ENCODE measurements around the gene AOPEP. TPM values are rescaled to one million over a fixed set of nuclear protein-coding genes. Genes with fewer than 3 reads are reported as not detected.

Gene AOPEP
- total RNA-seq, 5 donors from 2014 or later (not counting 1 experiment from before 2014, with no cell fraction given), result 10.4 to 14.8 (median 11.3) TPM

- ATAC-seq (replicated peaks in 1 of 4) (no peak), DNase-seq (no peak)
- Mint-ChIP-seq H3K36me3 (peaks cover 22% of the 10 kb centered on the region), H3K27ac (no peak overlapping the region), H3K4me3 (no peak overlapping the region), H3K27me3 (no peaks in the 10 kb centered on the region), H3K9me3 (no peaks in the 10 kb centered on the region), H3K4me1 (peaks cover 10 to 23% (median 11%) of the 10 kb centered on the region in 3 donors)
- POLR2A ChIA-PET, result no interaction called here
- Histone ChIP-seq H3K4me1 (ENCODE audit: control insufficient read depth in 1 of 2, extremely low read depth in 1 of 2, insufficient read depth in 2 of 2, low read length in 2 of 2) (no peaks in the 10 kb centered on the region), H3K36me3 (ENCODE audit: control insufficient read depth in 2 of 2, extremely low read depth in 1 of 2, insufficient read depth in 1 of 2, low read length in 1 of 2) (peaks cover 0 to 3% of the 10 kb centered on the region in 2 donors), H3K4me3 (ENCODE audit: control insufficient read depth in 1 of 2, extremely low read depth in 1 of 2, low read length in 1 of 2) (no peak overlapping the region), H3K9me3 (no peaks in the 10 kb centered on the region), H3K27me3 (replicated peaks in 1 of 2; ENCODE audit: control insufficient read depth in 2 of 2, extremely low read depth in 1 of 2, insufficient read depth in 2 of 2, low read length in 1 of 2) (no peaks in the 10 kb centered on the region), H3K27ac (ENCODE audit: low read length) (no peak overlapping the region)
- WGBS (ENCODE audit: insufficient coverage), result 100% methylated on average over 4 of the region's 5 CpGs
- CTCF ChIA-PET, result interaction anchor here in 1 of 2 donors (0.7 kb wide), 1 partner anchor 80 kb away, joined by 3 read pairs; no protein-coding TSS in a partner anchor
Observed at GRCh38 chr9:94760660-94761059, 34.2 kb downstream of the AOPEP start.

- H3K27ac ChIP-seq (ENCODE audit: low read length), result no peak overlapping the region
- peaks cover 0 to 3% of the 10 kb centered on the region in 2 donors for H3K36me3 ChIP-seq (ENCODE audit: control insufficient read depth in 2 of 2, extremely low read depth in 1 of 2, insufficient read depth in 1 of 2, low read length in 1 of 2)
- H3K36me3 Mint-ChIP-seq, result peaks cover 28% of the 10 kb centered on the region
- H3K27me3 Mint-ChIP-seq, result no peaks in the 10 kb centered on the region
- ChIA-PET CTCF (interaction anchor here in 1 of 2 donors (0.7 kb wide), 1 partner anchor 81 kb away, joined by 3 read pairs; no protein-coding TSS in a partner anchor), POLR2A (no interaction called here)
- DNase-seq, result no peak
- H3K27ac Mint-ChIP-seq, result no peak overlapping the region
- ATAC-seq (replicated peaks in 1 of 4), result no peak
- no peak overlapping the region for H3K4me3 Mint-ChIP-seq
- no peaks in the 10 kb centered on the region for H3K9me3 Mint-ChIP-seq
- no peaks in the 10 kb centered on the region for H3K4me1 ChIP-seq (ENCODE audit: control insufficient read depth in 1 of 2, extremely low read depth in 1 of 2, insufficient read depth in 2 of 2, low read length in 2 of 2)
- peaks cover 10 to 23% (median 11%) of the 10 kb centered on the region in 3 donors for H3K4me1 Mint-ChIP-seq
- no CpG with 5 or more reads among the region's 4 CpGs for WGBS (ENCODE audit: insufficient coverage)
- H3K4me3 ChIP-seq (ENCODE audit: control insufficient read depth in 1 of 2, extremely low read depth in 1 of 2, low read length in 1 of 2), result no peak overlapping the region
- no peaks in the 10 kb centered on the region for H3K9me3 ChIP-seq
- no peaks in the 10 kb centered on the region for H3K27me3 ChIP-seq (replicated peaks in 1 of 2; ENCODE audit: control insufficient read depth in 2 of 2, extremely low read depth in 1 of 2, insufficient read depth in 2 of 2, low read length in 1 of 2)
Observed at GRCh38 chr9:94761481-94761880, 35.0 kb downstream of the AOPEP start.

GRCh38 chr9:94767331-94768072, 41.0 kb downstream of the AOPEP start:
- no peak for DNase-seq
- WGBS (ENCODE audit: insufficient coverage), result 62% methylated on average over 3 of the region's 9 CpGs
- Histone ChIP-seq H3K4me3 (ENCODE audit: control insufficient read depth in 1 of 2, extremely low read depth in 1 of 2, low read length in 1 of 2) (no peak overlapping the region), H3K4me1 (ENCODE audit: control insufficient read depth in 1 of 2, extremely low read depth in 1 of 2, insufficient read depth in 2 of 2, low read length in 2 of 2) (no peaks in the 10 kb centered on the region), H3K27me3 (replicated peaks in 1 of 2; ENCODE audit: control insufficient read depth in 2 of 2, extremely low read depth in 1 of 2, insufficient read depth in 2 of 2, low read length in 1 of 2) (no peaks in the 10 kb centered on the region), H3K9me3 (no peaks in the 10 kb centered on the region), H3K36me3 (ENCODE audit: control insufficient read depth in 2 of 2, extremely low read depth in 1 of 2, insufficient read depth in 1 of 2, low read length in 1 of 2) (no peaks in the 10 kb centered on the region), H3K27ac (ENCODE audit: low read length) (no peak overlapping the region)
- POLR2A ChIA-PET, result no interaction called here
- Mint-ChIP-seq H3K4me1 (peaks cover 2 to 20% (median 3%) of the 10 kb centered on the region in 3 donors), H3K36me3 (peaks cover 29% of the 10 kb centered on the region), H3K4me3 (no peak overlapping the region), H3K27ac (no peak overlapping the region), H3K27me3 (no peaks in the 10 kb centered on the region), H3K9me3 (no peaks in the 10 kb centered on the region)
- CTCF ChIA-PET, result no interaction called here
- no peak for ATAC-seq (replicated peaks in 1 of 4)

- ChIA-PET CTCF (interaction anchor here (0.5 to 0.6 kb wide), 2 partner anchors 17 to 129 kb away, joined by 4 to 5 read pairs; no protein-coding TSS in a partner anchor), POLR2A (no interaction called here)
- H3K4me3 ChIP-seq (ENCODE audit: control insufficient read depth in 1 of 2, extremely low read depth in 1 of 2, low read length in 1 of 2), result no peak overlapping the region
- WGBS (ENCODE audit: insufficient coverage), result 100% methylated on average over 1 of the region's 3 CpGs
- DNase-seq, result no peak
- Mint-ChIP-seq H3K4me3 (no peak overlapping the region), H3K27ac (no peak overlapping the region), H3K4me1 (peaks cover 3 to 19% (median 4%) of the 10 kb centered on the region in 3 donors), H3K27me3 (no peaks in the 10 kb centered on the region), H3K36me3 (peaks cover 40% of the 10 kb centered on the region), H3K9me3 (no peaks in the 10 kb centered on the region)
- H3K4me1 ChIP-seq (ENCODE audit: control insufficient read depth in 1 of 2, extremely low read depth in 1 of 2, insufficient read depth in 2 of 2, low read length in 2 of 2), result no peaks in the 10 kb centered on the region
- H3K9me3 ChIP-seq, result no peaks in the 10 kb centered on the region
- no peak for ATAC-seq (replicated peaks in 1 of 4)
- H3K27me3 ChIP-seq (replicated peaks in 1 of 2; ENCODE audit: control insufficient read depth in 2 of 2, extremely low read depth in 1 of 2, insufficient read depth in 2 of 2, low read length in 1 of 2), result no peaks in the 10 kb centered on the region
- H3K36me3 ChIP-seq (ENCODE audit: control insufficient read depth in 2 of 2, extremely low read depth in 1 of 2, insufficient read depth in 1 of 2, low read length in 1 of 2), result peaks cover 0 to 3% of the 10 kb centered on the region in 2 donors
- H3K27ac ChIP-seq (ENCODE audit: low read length), result no peak overlapping the region
Observed at GRCh38 chr9:94768766-94769165, 42.3 kb downstream of the AOPEP start.

- no peaks in the 10 kb centered on the region for H3K27me3 Mint-ChIP-seq
- 100% methylated on average over 3 of the region's 6 CpGs for WGBS (ENCODE audit: insufficient coverage)
- H3K27me3 ChIP-seq (replicated peaks in 1 of 2; ENCODE audit: control insufficient read depth in 2 of 2, extremely low read depth in 1 of 2, insufficient read depth in 2 of 2, low read length in 1 of 2), result no peaks in the 10 kb centered on the region
- H3K4me1 ChIP-seq (ENCODE audit: control insufficient read depth in 1 of 2, extremely low read depth in 1 of 2, insufficient read depth in 2 of 2, low read length in 2 of 2), result no peaks in the 10 kb centered on the region
- no peaks in the 10 kb centered on the region for H3K9me3 Mint-ChIP-seq
- peaks cover 3 to 14% (median 4%) of the 10 kb centered on the region in 3 donors for H3K4me1 Mint-ChIP-seq
- H3K4me3 Mint-ChIP-seq, result no peak overlapping the region
- no peak overlapping the region for H3K27ac Mint-ChIP-seq
- POLR2A ChIA-PET, result no interaction called here
- H3K36me3 ChIP-seq (ENCODE audit: control insufficient read depth in 2 of 2, extremely low read depth in 1 of 2, insufficient read depth in 1 of 2, low read length in 1 of 2), result peaks cover 0 to 3% of the 10 kb centered on the region in 2 donors
- CTCF ChIA-PET, result no interaction called here
- peaks cover 39% of the 10 kb centered on the region for H3K36me3 Mint-ChIP-seq
- H3K9me3 ChIP-seq, result no peaks in the 10 kb centered on the region
- H3K4me3 ChIP-seq (ENCODE audit: control insufficient read depth in 1 of 2, extremely low read depth in 1 of 2, low read length in 1 of 2), result no peak overlapping the region
- H3K27ac ChIP-seq (ENCODE audit: low read length), result no peak overlapping the region
- ATAC-seq (replicated peaks in 1 of 4), result no peak
- no peak for DNase-seq
Observed at GRCh38 chr9:94770334-94770733, 43.8 kb downstream of the AOPEP start.

GRCh38 chr9:94771096-94771495, 44.6 kb downstream of the AOPEP start:
- DNase-seq (no peak), ATAC-seq (replicated peaks in 1 of 4) (no peak)
- Mint-ChIP-seq H3K36me3 (peaks cover 35% of the 10 kb centered on the region), H3K4me3 (no peak overlapping the region), H3K27me3 (no peaks in the 10 kb centered on the region), H3K9me3 (no peaks in the 10 kb centered on the region), H3K27ac (no peak overlapping the region), H3K4me1 (peaks cover 3 to 14% (median 4%) of the 10 kb centered on the region in 3 donors)
- H3K36me3 ChIP-seq (ENCODE audit: control insufficient read depth in 2 of 2, extremely low read depth in 1 of 2, insufficient read depth in 1 of 2, low read length in 1 of 2), result peaks cover 0 to 3% of the 10 kb centered on the region in 2 donors
- no peaks in the 10 kb centered on the region for H3K9me3 ChIP-seq
- ChIA-PET POLR2A (no interaction called here), CTCF (no interaction called here)
- no peak overlapping the region for H3K4me3 ChIP-seq (ENCODE audit: control insufficient read depth in 1 of 2, extremely low read depth in 1 of 2, low read length in 1 of 2)
- no peak overlapping the region for H3K27ac ChIP-seq (ENCODE audit: low read length)
- no peaks in the 10 kb centered on the region for H3K4me1 ChIP-seq (ENCODE audit: control insufficient read depth in 1 of 2, extremely low read depth in 1 of 2, insufficient read depth in 2 of 2, low read length in 2 of 2)
- no peaks in the 10 kb centered on the region for H3K27me3 ChIP-seq (replicated peaks in 1 of 2; ENCODE audit: control insufficient read depth in 2 of 2, extremely low read depth in 1 of 2, insufficient read depth in 2 of 2, low read length in 1 of 2)
- WGBS (ENCODE audit: insufficient coverage), result 83% methylated on average over 1 of the region's 3 CpGs

Measured in T-cell (primary cell).